Stimulated activated CD4-positive, alpha-beta T cell treated with anti-CD3 and anti-CD28 coated beads, TNF-alpha, amount 100 ng/mL, for 4 hours (primary cell): ENCODE measurements around the gene IGFN1.
"Not testable (repeated sequence)": the region's sequence is repeated elsewhere in the genome, so short reads cannot be mapped to it uniquely, and the experiment has no call there.

Experiments used
- DNase-seq, 3 experiments: peaks; one replicate each; pipeline ENCODE4 v3.0.0-alpha.2; 2020; ENCODE audit warnings: low read depth in 3 of 3

The IGFN1 gene

DNA sequence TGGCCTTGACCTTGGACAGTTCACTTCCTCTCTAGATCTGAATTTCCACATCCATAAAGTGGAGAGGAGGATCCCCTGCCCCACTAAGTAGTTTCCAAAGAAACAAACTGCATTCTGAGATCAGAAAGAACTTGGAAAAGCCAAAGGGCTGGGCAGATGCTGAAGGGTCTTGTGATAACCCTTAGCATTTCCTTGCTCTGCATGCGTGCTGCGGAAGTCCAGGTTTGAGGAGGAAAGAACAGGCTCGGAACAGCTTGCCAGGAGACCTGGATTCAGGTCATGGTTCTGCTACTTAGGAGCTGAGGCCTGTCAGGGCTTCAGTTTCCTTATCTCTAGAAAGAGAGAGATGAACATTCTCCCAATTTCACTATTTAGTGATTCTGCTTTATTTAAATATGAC is 27.2 kb downstream of the IGFN1 start:
- DNase-seq, result no peak

DNA sequence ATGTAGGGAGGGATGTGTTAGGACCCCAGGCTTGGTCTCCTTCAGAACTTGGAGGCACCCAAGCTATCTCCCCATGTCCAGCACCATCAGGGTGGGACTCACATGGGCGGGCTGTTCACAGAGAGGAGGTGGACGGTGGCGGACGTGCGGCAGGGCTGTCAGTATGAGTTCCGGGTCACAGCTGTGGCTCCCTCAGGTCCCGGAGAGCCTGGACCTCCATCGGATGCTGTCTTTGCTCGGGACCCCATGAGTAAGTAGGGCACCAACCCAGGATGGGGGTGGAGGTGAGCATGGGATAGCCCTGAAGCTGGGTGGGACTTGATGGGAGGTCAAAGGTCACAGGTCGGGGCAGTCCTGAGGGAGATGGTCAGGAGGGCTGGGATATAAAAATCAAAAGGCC is 27.8 kb downstream of the IGFN1 start:
- no peak for DNase-seq

DNA sequence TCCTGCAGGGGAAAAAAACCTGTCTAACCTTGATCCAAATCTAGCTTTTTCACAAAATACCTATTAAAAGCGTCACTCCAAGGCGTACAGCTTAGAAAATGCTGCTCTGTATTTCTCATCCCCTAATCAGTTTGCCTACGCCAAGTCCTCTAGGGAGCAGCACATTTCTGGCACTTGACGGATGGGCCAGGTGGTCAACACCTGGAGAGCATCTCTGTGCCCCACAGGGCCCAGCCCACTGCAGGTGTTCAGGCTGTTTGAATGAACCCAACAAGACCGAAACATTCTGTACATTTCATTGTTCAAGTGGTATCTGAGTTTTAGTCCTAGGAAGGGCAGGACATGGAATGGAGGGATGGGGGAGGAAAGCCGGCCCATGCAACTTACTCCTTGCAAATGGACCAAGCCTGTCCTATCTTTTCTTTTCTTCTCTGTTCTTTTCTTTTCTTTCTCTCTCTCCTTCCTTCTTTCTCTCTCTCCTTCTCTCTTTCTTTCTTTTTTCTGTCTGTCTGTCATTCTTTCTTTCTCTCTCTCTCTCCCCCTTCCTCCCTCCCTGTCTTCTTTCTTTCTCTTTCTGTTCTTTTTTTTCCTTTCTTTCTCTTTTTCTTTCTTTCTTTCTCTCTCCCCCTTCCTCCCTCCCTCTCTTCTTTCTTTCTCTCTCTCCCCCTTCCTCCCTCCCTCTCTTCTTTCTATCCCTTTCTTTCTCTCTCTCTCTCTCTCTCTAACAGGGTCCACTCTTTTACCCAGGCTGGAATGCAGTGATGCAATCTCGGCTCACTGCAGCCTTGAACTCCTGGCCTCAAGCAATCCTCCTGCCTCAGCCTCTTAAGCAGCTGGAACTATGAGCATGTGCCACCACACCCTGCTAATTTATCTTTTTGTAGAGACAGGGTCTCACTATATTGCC is 29.1 kb downstream of the IGFN1 start:
- DNase-seq, result no peak

DNA sequence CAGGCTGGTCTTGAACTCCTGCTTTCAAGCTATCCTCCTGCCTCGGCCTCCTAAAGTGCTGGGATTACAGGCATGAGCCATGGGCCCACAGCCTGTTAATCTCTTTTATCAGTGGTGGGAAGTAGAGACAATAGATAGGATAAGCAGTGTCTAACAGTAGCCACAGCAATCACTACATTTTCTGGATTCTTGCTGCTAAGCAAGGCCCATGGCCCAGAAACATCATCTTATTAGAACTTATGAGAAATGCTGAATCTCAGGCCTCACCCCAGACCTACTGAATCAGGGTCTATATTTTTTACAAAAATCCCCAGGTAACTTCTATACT is 29.7 kb downstream of the IGFN1 start:
- DNase-seq, result no peak

DNA sequence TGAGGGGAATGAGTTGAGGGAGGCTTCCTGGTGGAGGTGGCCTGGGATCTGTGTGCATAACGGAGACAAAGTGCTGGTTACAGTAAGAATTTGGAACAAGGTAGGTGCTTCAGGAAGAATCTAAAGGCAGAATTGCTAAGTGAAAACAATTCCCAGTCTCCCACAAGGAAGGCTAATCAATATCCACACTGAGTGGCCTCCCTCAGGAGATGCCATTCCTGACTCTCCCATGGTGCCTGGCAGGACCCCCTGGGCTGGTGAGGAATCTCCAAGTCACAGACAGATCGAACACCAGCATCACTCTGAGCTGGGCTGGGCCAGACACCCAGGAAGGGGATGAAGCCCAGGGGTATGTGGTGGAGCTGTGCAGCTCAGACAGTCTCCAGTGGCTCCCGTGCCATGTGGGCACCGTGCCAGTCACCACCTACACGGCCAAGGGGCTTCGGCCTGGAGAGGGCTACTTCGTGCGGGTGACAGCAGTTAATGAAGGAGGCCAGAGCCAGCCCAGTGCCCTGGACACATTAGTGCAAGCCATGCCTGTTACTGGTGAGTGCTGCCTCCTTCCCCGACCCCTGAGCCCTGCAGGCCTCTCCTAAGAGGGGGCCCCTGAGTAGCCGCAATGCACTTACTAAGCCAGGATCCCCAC is 30.7 kb downstream of the IGFN1 start:
- no peak for DNase-seq

DNA sequence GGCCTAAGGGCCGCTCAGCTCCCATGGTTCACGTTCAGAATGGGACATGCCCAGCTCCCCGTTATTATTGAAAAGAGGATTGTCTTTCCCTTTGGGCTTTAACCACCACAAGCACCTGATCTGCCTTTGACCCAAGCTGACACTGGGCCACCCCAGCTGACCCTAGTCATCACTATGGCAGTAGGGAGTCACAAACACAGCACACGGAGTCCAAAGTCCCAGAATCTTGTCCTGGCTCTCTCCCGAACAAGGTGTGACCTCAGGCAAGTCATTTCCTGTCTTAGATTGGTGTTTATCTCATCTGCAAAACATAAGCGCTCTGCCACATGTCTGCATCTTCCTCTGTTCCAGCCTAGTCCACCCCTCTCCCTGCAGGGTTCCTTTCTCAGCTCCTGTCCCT is 31.5 kb downstream of the IGFN1 start:
- no peak for DNase-seq

DNA sequence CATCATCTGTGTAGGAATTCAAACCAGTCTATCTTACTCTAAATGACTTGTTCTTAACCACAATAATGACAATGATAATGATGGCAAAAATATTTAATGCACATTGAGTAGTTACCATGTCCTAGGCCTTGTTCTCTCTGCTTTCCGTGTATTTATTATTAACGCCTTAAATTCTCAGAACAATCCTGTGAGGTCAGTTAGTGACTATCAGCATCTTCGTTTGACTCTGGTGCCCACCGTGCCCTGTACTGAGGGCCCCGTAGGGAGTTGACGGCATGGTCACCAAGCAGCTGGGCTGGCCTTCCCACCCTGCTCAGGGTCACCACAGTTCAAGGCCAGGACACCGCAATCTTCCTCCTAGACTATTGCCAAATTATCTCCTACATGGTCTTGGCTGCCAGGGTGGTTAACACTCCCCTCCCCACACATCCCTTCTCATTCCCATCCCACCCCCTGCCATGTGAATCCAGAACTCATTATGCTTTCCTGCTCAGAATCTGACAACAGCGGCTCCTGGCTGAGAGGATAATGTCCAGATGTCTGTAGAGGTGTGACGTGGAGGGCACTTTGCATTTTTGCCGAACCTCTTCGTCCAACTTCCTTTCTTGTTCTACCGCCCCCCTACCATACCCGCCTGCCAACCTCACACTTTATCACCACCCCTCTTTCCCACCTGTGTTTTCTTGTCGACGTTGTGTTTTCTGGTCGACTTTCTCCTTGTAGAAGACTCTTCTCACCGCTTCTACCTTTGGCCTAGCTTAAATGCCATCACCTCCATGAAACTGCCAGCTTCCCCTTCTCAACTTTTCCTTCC is 33.4 kb downstream of the IGFN1 start:
- DNase-seq, result no peak

DNA sequence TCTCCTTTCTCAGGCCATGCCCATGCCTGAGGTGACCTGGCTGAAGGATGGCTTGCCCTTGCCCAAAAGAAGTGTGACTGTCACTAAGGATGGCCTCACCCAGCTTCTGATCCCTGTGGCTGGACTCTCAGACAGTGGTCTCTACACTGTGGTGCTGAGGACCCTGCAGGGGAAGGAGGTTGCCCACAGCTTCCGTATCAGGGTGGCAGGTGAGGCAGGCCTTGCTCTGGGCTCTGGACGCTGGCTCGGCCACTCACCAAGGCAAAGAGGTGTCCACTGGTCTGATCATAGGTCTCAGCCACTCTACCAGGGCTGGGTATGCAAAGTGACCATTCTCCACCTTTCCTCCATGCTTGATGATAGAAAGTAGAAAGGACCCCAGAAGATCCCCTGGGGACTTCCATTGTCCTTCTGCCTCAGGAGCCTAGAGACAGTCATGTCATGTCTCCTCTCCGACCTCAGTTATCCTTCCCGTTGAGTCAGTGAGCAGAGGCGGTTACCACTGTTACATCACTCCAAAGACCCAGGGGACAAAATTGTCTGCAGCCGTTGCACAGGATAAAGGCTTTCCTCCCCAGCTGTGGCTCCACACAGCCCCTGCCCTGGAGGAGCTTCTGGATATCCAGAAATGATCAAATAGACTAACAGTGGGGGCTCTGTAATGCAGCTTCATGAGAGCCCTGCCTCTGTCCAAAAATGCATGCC is 34.2 kb downstream of the IGFN1 start:
- no peak for DNase-seq

DNA sequence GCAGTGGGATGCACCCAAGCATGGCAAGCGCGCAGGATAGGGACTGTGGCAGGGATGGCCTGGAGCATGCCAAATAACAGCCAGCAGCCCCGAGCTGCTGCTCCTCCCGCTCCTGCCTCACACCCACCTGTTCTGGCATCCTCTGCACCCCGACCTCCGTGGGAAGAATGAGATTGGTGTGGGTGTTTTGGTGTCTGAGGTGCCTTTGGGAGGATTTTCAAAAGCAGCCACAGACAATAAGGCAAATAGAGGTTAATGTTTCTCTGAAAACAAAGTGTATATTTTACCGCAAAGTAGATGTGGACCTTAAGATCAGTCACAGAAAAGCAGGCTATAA is 35.5 kb downstream of the IGFN1 start:
- no peak for DNase-seq

DNA sequence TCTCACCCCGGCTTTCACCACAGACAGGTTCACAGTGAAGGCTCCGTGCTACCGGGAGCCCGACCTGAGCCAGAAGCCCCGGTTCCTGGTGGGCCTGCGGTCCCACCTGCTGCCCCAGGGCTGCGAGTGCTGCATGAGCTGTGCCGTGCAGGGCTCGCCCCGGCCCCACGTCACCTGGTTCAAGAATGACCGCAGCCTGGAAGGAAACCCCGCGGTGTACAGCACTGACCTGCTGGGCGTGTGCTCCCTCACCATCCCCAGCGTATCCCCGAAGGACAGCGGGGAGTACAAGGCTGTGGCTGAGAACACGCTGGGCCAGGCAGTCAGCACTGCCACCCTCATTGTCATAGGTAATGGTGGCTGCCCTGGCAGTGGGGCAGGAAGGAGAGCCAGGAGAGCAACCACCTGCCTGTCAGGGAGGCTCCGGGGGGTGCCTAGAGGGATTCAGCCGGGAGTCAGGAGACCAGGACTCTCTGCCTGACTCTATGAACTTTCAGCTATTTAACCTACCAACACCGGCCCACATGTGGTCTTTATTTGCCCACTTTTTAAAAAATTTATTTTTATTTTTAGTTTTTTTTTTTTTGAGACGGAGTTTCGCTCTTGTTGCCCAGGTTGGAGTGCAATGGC is 36.4 kb downstream of the IGFN1 start:
- no peak for DNase-seq

DNA sequence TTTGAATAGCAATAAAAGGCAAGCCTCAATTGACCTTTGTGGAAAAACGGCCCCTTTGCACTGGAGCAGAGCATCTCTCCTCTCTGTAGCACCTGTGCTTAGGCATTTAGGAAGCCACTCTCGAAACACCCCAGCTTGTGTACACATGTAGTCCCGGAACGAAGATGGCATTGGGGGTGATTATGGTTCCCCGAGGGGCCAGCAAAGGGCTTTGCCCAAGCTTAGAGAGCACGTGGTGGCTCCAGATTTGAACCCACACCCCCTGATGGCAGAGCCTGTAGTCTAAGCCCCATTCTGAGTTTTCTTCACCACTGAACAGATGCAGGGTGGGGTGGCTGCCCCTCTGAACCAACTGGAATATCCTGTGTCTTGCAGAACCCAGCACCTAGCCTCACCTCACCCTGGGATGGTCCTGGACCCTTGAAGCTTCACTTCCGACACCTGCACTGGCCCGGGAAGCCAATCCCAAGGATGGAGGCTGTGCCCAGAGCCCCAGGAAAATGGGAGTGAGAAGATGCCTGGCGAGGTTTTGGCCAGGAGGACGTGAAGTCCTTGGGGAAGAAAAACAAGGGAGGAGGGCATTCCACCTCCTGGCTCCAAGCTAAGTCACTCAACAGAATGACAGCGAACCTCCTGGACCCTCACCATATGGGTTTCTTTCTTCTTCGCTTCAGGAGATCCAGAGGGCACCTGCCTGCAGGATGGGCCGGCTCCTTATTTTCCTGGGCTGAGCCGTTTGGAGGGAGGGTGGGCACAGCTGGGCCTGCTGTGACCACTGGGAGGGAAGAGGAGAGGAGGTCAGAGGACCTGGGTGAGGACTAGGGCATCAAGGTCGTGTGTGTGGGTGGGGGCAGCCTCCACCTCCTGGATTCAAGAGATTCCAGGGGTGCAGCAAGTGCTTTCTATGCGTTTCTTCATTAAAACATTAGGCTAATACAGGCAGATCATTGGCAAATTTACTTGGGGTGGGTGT is 37.7 kb downstream of the IGFN1 start:
- no peak for DNase-seq

DNA sequence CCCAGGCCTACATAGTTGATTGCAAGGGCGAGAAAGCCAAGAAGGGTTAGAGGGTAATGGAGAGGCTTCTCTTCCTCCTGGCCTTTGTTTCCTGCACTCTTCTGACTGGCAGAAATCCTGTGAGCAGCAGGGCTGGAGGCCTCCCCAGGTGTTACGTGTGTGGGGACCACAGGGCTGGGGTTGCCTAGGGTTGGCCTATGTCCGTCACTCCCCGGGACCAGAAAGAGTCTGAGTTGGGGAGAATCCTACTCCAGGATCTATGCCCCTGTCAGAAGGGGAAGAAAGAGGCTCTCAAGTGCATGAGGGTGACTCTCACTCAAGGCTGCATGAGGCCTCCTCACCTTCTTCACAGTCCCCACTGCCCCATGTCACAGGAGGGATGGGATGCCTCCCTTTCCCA is 38.5 kb downstream of the IGFN1 start:
- DNase-seq, result no peak

DNA sequence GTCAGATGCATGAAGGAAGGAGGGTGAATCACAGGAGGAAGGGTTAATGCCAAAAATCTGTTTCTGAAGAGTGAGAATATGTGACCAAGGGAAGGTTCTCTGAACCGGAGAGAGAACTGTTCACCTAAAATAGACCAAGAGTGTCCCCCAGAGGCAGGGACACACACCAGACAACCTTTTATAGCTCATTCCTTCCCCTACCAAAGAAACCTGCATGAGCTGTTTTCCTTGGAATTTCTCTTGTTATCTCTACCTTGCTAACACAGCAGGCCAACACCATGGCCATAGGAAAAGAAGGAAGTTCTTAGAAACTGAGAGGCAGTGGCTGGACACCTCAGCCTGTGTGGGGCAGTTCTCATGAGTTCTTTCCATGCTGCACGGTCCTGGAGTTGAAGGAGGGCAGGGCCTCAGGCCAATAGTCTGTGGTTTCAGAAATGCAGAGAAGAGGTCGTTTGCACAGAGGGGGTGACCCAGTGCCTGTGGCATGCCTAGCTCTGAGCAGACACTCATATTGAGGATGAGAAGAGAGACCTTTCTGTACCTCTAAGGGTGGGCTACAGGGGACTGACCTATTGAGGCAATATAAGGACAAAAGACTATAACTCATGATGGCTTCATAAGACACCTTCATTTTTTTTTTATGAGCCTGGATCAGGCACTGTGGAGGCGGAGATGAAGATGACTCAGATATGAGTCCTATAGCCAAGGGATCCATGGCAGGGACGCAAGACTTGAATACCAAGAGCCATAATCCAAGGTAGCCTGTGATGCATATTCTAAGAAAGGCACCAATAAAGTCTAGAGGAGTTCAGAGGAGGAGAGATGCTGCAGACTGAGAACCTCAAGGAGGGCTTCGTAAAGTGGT is 39.4 kb downstream of the IGFN1 start:
- DNase-seq, result no peak

DNA sequence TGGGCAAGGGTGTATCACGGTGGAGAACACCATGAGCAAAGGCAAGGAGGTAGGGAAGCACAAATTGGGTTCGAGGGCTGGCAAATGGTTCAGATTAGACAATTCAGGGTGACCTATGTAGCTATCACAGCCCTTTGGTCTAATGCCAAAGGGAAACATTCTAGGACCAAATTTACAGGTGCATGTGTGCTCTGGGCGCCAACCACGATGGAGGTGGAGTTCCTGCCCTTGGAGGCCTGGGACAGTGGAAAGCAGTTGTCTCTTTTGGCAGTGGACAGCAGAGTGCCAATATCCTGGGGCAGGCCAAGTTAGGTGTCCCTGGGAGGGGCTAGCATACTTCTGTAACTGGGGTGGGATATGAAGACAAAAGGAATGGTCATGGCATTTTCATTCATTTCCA is 40.1 kb downstream of the IGFN1 start:
- DNase-seq, result no peak

DNA sequence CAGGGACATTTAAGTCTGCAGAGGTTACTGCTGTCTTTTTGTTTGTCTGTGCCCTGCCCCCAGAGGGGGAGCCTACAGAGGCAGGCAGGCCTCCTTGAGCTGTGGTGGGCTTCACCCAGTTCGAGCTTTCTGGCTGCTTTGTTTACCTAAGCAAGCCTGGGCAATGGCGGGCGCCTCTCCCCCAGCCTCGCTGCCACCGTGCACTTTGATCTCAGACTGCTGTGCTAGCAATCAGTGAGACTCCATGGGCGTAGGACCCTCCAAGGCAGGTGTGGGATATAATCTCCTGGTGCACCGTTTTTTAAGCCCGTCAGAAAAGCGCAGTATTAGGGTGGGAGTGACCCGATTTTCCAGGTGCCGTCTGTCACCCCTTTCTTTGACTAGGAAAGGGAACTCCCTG is 49.0 kb downstream of the IGFN1 start:
- DNase-seq, result not testable (repeated sequence)

DNA sequence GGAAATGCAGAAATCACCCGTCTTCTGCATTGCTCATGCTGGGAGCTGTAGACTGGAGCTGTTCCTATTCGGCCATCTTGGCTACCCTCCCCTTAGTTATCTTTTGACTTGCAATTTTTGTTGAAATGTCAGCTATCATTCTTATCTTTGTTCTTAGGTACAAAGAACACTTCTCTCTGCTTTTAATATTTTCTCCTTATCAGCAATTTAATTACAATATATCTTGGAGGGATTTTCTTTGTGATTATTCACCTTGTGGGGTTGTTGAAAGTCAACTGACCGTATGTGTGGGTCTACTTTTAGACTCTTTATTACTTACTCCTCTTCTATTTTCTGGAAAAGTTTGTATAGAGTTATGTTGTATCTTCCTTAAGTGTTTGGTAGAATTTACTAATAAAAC is 49.5 kb downstream of the IGFN1 start:
- DNase-seq, result no peak

DNA sequence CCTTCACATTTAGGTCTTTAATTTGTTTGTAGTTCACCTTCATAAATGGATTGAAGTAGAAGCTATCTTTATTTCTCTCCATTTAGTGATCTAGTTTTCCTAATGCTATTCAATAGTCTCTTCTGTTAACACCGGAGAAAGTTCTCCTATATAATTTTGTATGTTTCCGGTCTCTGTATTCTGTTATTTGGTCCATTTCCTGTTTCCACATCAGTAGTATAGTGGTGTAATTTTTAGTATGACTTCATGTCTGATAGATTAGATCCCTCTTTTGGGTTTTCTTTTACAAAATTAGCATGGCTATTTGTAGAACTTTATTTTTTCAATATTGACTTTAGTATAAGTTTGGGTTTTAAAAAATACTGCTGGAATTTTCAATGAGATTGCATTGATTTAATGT is 51.1 kb downstream of the IGFN1 start:
- no peak for DNase-seq

DNA sequence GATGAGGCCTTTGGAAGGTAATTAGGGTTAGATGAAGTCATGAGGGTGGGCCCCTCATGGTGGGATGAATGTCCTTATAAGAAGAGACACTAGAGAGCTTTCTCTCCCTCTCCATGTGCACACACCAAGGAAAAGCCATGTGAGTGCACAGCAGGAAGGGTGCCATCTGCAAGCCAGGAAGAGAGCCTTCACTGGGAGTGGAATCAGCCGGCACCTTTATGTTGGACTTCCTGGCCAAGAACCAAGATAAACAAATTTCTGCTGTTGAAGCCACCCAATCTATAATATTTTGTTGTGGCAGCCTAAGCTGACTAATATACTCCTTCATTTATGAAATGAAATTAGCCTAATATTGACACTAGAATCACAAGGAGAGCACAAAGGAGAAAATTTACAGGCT is 54.5 kb downstream of the IGFN1 start:
- DNase-seq, result no peak

DNA sequence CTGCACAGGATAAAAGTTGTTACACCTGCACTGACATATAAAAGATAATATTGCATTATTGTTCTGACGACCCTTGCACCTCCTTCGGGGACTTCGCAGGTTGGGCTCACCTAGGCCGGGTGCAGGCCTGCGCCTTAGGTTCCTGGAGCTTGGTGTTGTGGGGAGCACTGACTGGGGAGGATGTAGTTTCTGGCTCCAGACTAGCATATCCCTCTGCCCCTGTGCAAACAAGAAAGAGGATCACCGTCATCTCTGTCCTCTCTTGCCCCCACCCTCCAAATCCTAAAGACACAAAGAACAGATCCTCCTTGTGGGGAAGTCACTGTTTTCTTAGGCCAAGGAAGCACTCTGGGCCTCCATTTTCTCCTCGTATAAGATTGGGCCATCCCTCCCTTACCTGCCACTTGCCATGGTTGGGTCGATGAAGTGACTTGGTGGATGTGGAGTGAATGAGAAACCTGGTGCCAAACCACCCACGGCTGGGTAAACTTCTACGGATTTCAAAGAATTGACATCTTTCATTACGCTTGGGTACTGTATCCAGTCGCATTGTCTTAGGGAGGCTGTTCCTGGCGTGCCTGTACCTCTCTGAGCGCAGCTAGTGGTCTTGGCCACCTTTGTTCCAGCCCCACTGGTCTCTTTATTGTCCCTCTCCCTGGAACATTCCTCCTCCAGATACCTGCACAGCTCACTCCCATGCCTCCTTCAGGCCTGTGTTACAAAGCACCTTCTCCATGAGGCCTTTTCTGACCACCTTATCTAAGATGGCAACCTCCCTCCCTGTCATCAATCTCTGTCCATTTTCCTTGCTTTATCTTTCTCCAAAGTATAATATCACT is 58.3 kb downstream of the IGFN1 start:
- DNase-seq, result no peak
